BE2C (cell line): ENCODE data around the gene LAIR2.

ENCODE experiments used
- DNase-seq: peaks from one replicate; pipeline ENCODE4 v3.0.0-alpha.2; 2020
- H3K27me3 ChIP-seq: fragments of 250-450 bp; sonication (Bioruptor Pico); 2 replicates; pipeline ENCODE4 v1.5.1; 2020; ENCODE audit warnings: mild to moderate bottlenecking
- H3K36me3 ChIP-seq: fragments of 250-450 bp; sonication (Bioruptor Pico); 2 replicates; pipeline ENCODE4 v1.5.1; 2020; ENCODE audit warnings: mild to moderate bottlenecking
- H3K4me1 ChIP-seq: fragments of 250-450 bp; sonication (Bioruptor Pico); 2 replicates; pipeline ENCODE4 v1.5.1; 2020
- H3K4me3 ChIP-seq: 2 replicates; pipeline ENCODE4 v1.5.1; 2011; ENCODE audit warnings: low read depth, low read length
- H3K9me3 ChIP-seq: fragments of 250-450 bp; sonication (Bioruptor Pico); 2 replicates; pipeline ENCODE4 v1.5.1; 2020
- TF ChIP-seq, protein P1 (sequence below): IDR thresholded peaks from 2 replicates; pipeline ENCODE4 v1.5.1; 2012; ENCODE audit warnings: mild to moderate bottlenecking, low read depth, low read length

LAIR2 gene

DNA sequence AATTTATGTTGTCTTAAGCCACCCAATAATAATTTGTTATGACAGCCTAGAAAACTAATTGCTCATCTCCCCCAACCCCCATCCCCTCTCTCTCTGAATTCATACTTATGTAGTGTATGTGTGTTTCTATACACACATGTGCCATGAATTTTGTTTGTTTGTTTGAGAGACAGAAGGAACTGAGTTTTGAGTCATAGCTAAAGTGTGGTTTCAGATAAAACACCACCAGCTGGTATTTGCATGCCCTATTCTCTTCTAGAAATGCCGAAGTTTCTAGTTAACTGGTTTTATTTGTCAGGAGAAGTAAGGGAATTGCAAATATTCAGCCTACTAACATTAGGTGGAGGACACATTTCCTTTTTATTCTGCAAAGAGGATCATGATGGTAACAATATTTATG lies 53.6 kb downstream of the LAIR2 start:
- Histone ChIP-seq H3K4me3 (no peak overlapping the region), H3K27me3 (peaks cover 19% of the 10 kb centered on the region; the same call in 1 of the 2 replicates), H3K9me3 (no peaks in the 10 kb centered on the region), H3K36me3 (no peaks in the 10 kb centered on the region), H3K4me1 (no peaks in the 10 kb centered on the region)
- TF ChIP-seq, protein P1, sequence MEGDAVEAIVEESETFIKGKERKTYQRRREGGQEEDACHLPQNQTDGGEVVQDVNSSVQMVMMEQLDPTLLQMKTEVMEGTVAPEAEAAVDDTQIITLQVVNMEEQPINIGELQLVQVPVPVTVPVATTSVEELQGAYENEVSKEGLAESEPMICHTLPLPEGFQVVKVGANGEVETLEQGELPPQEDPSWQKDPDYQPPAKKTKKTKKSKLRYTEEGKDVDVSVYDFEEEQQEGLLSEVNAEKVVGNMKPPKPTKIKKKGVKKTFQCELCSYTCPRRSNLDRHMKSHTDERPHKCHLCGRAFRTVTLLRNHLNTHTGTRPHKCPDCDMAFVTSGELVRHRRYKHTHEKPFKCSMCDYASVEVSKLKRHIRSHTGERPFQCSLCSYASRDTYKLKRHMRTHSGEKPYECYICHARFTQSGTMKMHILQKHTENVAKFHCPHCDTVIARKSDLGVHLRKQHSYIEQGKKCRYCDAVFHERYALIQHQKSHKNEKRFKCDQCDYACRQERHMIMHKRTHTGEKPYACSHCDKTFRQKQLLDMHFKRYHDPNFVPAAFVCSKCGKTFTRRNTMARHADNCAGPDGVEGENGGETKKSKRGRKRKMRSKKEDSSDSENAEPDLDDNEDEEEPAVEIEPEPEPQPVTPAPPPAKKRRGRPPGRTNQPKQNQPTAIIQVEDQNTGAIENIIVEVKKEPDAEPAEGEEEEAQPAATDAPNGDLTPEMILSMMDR, result no peak
- no peak for DNase-seq

- no peak for DNase-seq
- H3K27me3 ChIP-seq, result peaks cover 15% of the 10 kb centered on the region; the same call in 1 of the 2 replicates
- no peaks in the 10 kb centered on the region for H3K9me3 ChIP-seq
- H3K36me3 ChIP-seq, result no peaks in the 10 kb centered on the region
- H3K4me1 ChIP-seq, result no peaks in the 10 kb centered on the region
- H3K4me3 ChIP-seq, result no peak overlapping the region
- TF ChIP-seq, protein P1, result no peak
These were observed 55.7 kb downstream of the LAIR2 start for GRCh38 chr19:54558339-54558738.
